H9 (cell line): ENCODE data around the gene C19orf85. TPM values are rescaled to one million over a fixed set of nuclear protein-coding genes. Genes with fewer than 3 reads are reported as not detected.
A peak's percentile ranks its signal among the peaks of the same experiment; 100 is the strongest.

Experiments used
- DNase-seq: peaks from one replicate; pipeline ENCODE4 v3.0.0-alpha.2; 2017
- H2AFZ ChIP-seq: one replicate; pipeline ENCODE4 v1.6.1; 2013; ENCODE audit warnings: mild to moderate bottlenecking, low read length, control low read depth, moderate library complexity
- H2AK5ac ChIP-seq: 2 replicates; pipeline ENCODE4 v1.6.1; 2013; ENCODE audit warnings: low read length, control low read depth, mixed read lengths; ENCODE audit not compliant: insufficient read length
- H2BK120ac ChIP-seq: one replicate; pipeline ENCODE4 v1.6.1; 2013; ENCODE audit warnings: low read depth, mild to moderate bottlenecking, low read length, control low read depth, inconsistent platforms; ENCODE audit not compliant: poor library complexity, severe bottlenecking
- H2BK12ac ChIP-seq: 2 replicates; pipeline ENCODE4 v1.6.1; 2013; ENCODE audit warnings: low read length, control low read depth, mixed read lengths, low read depth; ENCODE audit not compliant: insufficient read length
- H2BK15ac ChIP-seq: 2 replicates; pipeline ENCODE4 v1.6.1; 2013; ENCODE audit warnings: low read depth, low read length, control low read depth
- H2BK20ac ChIP-seq: one replicate; pipeline ENCODE4 v1.6.1; 2013; ENCODE audit warnings: low read depth, mild to moderate bottlenecking, low read length, control low read depth, inconsistent platforms; ENCODE audit not compliant: poor library complexity, severe bottlenecking
- H2BK5ac ChIP-seq: 2 replicates; pipeline ENCODE4 v1.6.1; 2013; ENCODE audit warnings: low read length, control low read depth, mixed read lengths; ENCODE audit not compliant: insufficient read length
- H3K14ac ChIP-seq: 2 replicates; pipeline ENCODE4 v1.6.1; 2013; ENCODE audit warnings: low read length, control low read depth; ENCODE audit not compliant: insufficient read depth
- H3K18ac ChIP-seq: 2 replicates; pipeline ENCODE4 v1.6.1; 2013; ENCODE audit warnings: low read depth, mild to moderate bottlenecking, mixed read lengths, low read length, control low read depth; ENCODE audit not compliant: insufficient read length
- H3K23ac ChIP-seq: 2 replicates; pipeline ENCODE4 v1.6.1; 2013; ENCODE audit warnings: low read length, control low read depth, mixed read lengths, low read depth; ENCODE audit not compliant: insufficient read length
- H3K23me2 ChIP-seq: 2 replicates; pipeline ENCODE4 v1.6.1; 2013; ENCODE audit warnings: low read depth, mild to moderate bottlenecking, mixed read lengths, low read length, control low read depth; ENCODE audit not compliant: insufficient read length, poor library complexity, severe bottlenecking
- H3K27ac ChIP-seq: 2 replicates; pipeline ENCODE4 v1.5.1; 2013; ENCODE audit warnings: low read length, control low read depth, mixed read lengths, low read depth; ENCODE audit not compliant: insufficient read length
- H3K27me3 ChIP-seq: 2 replicates; pipeline ENCODE4 v1.6.1; 2013; ENCODE audit warnings: low read length, control low read depth, inconsistent platforms; ENCODE audit not compliant: insufficient read depth
- H3K4ac ChIP-seq: 2 replicates; pipeline ENCODE4 v1.6.1; 2013; ENCODE audit warnings: low read depth, mild to moderate bottlenecking, control low read depth, inconsistent platforms, low read length, moderate library complexity
- H3K4me1 ChIP-seq: 2 replicates; pipeline ENCODE4 v1.6.1; 2013; ENCODE audit warnings: low read length, control low read depth, inconsistent platforms; ENCODE audit not compliant: insufficient read depth
- H3K4me2 ChIP-seq: 2 replicates; pipeline ENCODE4 v1.6.1; 2013; ENCODE audit warnings: low read length, control low read depth, mixed read lengths; ENCODE audit not compliant: insufficient read length, insufficient read depth
- H3K56ac ChIP-seq: 2 replicates; pipeline ENCODE4 v1.6.1; 2013; ENCODE audit warnings: low read depth, mild to moderate bottlenecking, mixed read lengths, low read length, control low read depth; ENCODE audit not compliant: insufficient read length
- H3K79me1 ChIP-seq: 2 replicates; pipeline ENCODE4 v1.6.1; 2013; ENCODE audit warnings: low read depth, mild to moderate bottlenecking, moderate library complexity, low read length, control low read depth, inconsistent platforms; ENCODE audit not compliant: insufficient read depth, poor library complexity, severe bottlenecking
- H3K79me2 ChIP-seq: 2 replicates; pipeline ENCODE4 v1.6.1; 2013; ENCODE audit warnings: low read length, control low read depth, inconsistent platforms; ENCODE audit not compliant: insufficient read depth
- H3K9ac ChIP-seq: 2 replicates; pipeline ENCODE4 v1.6.1; 2013; ENCODE audit warnings: low read length, control low read depth, mixed read lengths; ENCODE audit not compliant: insufficient read length; ENCODE audit errors: extremely low read depth
- H3K9me3 ChIP-seq: one replicate; pipeline ENCODE4 v1.6.1; 2013; ENCODE audit warnings: low read depth, low read length, inconsistent platforms; ENCODE audit not compliant: control insufficient read depth
- H3T11ph ChIP-seq: one replicate; pipeline ENCODE4 v1.6.1; 2013; ENCODE audit warnings: mild to moderate bottlenecking, low read length, control low read depth, inconsistent platforms
- H4K20me1 ChIP-seq: one replicate; pipeline ENCODE4 v1.6.1; 2013; ENCODE audit not compliant: control insufficient read depth, insufficient read length, insufficient read depth
- H4K5ac ChIP-seq: 2 replicates; pipeline ENCODE4 v1.6.1; 2013; ENCODE audit warnings: low read depth, mild to moderate bottlenecking, mixed read lengths, low read length, control low read depth; ENCODE audit not compliant: insufficient read length
- H4K8ac ChIP-seq: replicated peaks from 2 replicates; pipeline ENCODE4 v1.6.1; 2013; ENCODE audit warnings: low read length, control low read depth, mixed read lengths, low read depth; ENCODE audit not compliant: insufficient read length
- H4K91ac ChIP-seq: 2 replicates; pipeline ENCODE4 v1.6.1; 2013; ENCODE audit warnings: low read depth, mild to moderate bottlenecking, moderate library complexity, mixed read lengths, low read length, control low read depth; ENCODE audit not compliant: insufficient read length
- H3K27ac Mint-ChIP-seq, 3 experiments: 2 replicates in 2 of 3; 3 replicates in 1 of 3; pipeline ENCODE4 v1.8.0; 2020 to 2021; ENCODE audit warnings: mixed read lengths in 3 of 3, mild to moderate bottlenecking in 1 of 3, moderate library complexity in 1 of 3
- H3K27me3 Mint-ChIP-seq: 2 replicates; pipeline ENCODE4 v1.8.0; 2021; ENCODE audit warnings: low read depth, mild to moderate bottlenecking, moderate library complexity, mixed read lengths
- H3K36me3 Mint-ChIP-seq, 3 experiments: 2 replicates in 2 of 3; 3 replicates in 1 of 3; pipeline ENCODE4 v1.8.0; 2020 to 2021; ENCODE audit warnings: low read depth in 3 of 3, mixed read lengths in 3 of 3; ENCODE audit not compliant: insufficient read depth in 1 of 3
- H3K4me1 Mint-ChIP-seq, 2 experiments: 2 replicates each; pipeline ENCODE4 v1.8.0; 2020; ENCODE audit warnings: mixed read lengths in 2 of 2
- H3K4me3 Mint-ChIP-seq, 2 experiments: 2 replicates in 1 of 2; 3 replicates in 1 of 2; pipeline ENCODE4 v1.8.0; 2020 to 2021; ENCODE audit warnings: mild to moderate bottlenecking in 2 of 2, mixed read lengths in 2 of 2, moderate library complexity in 1 of 2
- H3K9me3 Mint-ChIP-seq, 2 experiments: 2 replicates in 1 of 2; 3 replicates in 1 of 2; pipeline ENCODE4 v1.8.0; 2020; ENCODE audit warnings: mild to moderate bottlenecking in 2 of 2, mixed read lengths in 2 of 2, moderate library complexity in 1 of 2
- CTCF ChIP-seq: fragments of 200-600 bp; sonication (generic); conservative IDR thresholded peaks from 3 replicates; pipeline ENCODE4 v1.8.0; 2021; ENCODE audit warnings: antibody characterized with exemption, mild to moderate bottlenecking
- WGBS: extraction: QIAGEN DNeasy Blood & Tissue Kit; methylation state at CpG from one replicate; pipeline ENCODE4 v1.1.7; 2013; ENCODE audit warnings: missing lambda C conversion rate, low lambda C conversion rate, mixed read lengths; ENCODE audit not compliant: insufficient read length; ENCODE audit errors: extremely low coverage; 5-methylcytosine and 5-hydroxymethylcytosine counted together
- total RNA-seq: library from RNA; stranded (reverse); gene quantifications from 2 replicates; pipeline ENCODE4 v1.2.1, GENCODE V29; 2021

C19orf85 gene
- total RNA-seq, 1 experiment from 2014 or later, result 1.2 TPM

GRCh38 chr19:55494172-55494761 lies 29.7 kb upstream of the C19orf85 start:
- TF ChIP-seq CTCF, result no peak
- H3K4me2 ChIP-seq, result no peak overlapping the region

More at GRCh38 chr19:55494172-55494761, 29.7 kb upstream of the C19orf85 start:
- no peak overlapping the region for H3K56ac ChIP-seq
- H3K4me1 ChIP-seq, result no peaks in the 10 kb centered on the region
- no peak overlapping the region for H2BK15ac ChIP-seq
- WGBS, result no CpG with 5 or more reads among the region's 22 CpGs
- H3K9ac ChIP-seq, result no peak overlapping the region
- no peaks in the 10 kb centered on the region for H3K27me3 ChIP-seq
- no peaks in the 10 kb centered on the region for H3K23me2 ChIP-seq
- H3K4ac ChIP-seq, result no peak overlapping the region
- Mint-ChIP-seq H3K27ac (peak overlapping the region in 2 of 3 experiments; percentile 6 to 86; a peak in 3 of 7 replicates), H3K4me3 (no peak overlapping the region), H3K27me3 (peaks cover 22% of the 10 kb centered on the region), H3K36me3 (no peaks in the 10 kb centered on the region; a peak in 1 of 7 replicates), H3K4me1 (peaks cover 21 to 31% of the 10 kb centered on the region in 2 experiments), H3K9me3 (no peaks in the 10 kb centered on the region)
- H2BK5ac ChIP-seq, result no peak overlapping the region
- no peak overlapping the region for H2BK20ac ChIP-seq
- no peak overlapping the region for H2AFZ ChIP-seq
- H4K91ac ChIP-seq, result no peak overlapping the region
- no peaks in the 10 kb centered on the region for H3K79me1 ChIP-seq
- no peaks in the 10 kb centered on the region for H4K20me1 ChIP-seq
- DNase-seq, result no peak
- H4K8ac ChIP-seq, result no peak overlapping the region
- no peaks in the 10 kb centered on the region for H3K9me3 ChIP-seq
- H3K27ac ChIP-seq, result no peak overlapping the region
- H3K79me2 ChIP-seq, result no peaks in the 10 kb centered on the region
- H3K23ac ChIP-seq, result no peak overlapping the region
- no peak overlapping the region for H3T11ph ChIP-seq
- no peak overlapping the region for H2BK120ac ChIP-seq
- H3K14ac ChIP-seq, result no peak overlapping the region; the same call in 1 of the 2 replicates
- H3K18ac ChIP-seq, result no peak overlapping the region
- H2BK12ac ChIP-seq, result no peak overlapping the region
- H2AK5ac ChIP-seq, result no peak overlapping the region
- H4K5ac ChIP-seq, result no peak overlapping the region
